Measurements from ENCODE around the gene PXMP4.

Gene PXMP4

DNA sequence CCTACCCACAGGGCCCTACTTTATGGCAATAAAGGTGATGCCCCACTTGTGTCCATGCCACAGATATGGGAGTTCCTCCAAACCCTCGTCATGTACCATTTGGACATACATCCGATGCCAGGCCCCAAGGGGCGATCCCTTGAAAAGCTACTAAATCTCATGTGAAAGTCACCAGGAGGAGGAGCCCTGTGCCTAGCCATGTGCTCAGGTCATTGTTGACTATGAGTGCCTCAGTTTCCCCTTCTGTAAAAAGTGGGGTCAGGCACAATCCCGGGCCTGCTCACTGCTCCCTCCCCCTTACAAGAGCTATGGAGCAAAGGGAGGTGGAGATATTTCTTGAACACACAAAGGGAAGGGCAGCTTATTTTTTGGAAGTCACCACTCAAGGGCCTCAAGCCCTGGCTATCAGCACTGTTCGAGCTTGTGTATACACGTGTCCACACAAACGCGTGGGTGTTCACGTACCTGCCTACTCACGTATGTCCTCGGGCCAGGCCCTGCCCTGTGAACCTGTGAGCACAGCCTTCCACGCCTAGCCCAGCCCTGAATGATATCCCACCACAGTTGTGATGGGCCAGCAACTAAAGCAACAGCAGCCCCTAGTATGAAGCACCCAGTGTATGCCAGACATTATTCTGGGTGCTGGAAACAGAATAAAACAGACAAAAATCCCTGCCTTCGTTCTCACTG lies 51.5 kb downstream of the PXMP4 start:
- no peak for DNase-seq (ENCODE audit: low spot score)

DNA sequence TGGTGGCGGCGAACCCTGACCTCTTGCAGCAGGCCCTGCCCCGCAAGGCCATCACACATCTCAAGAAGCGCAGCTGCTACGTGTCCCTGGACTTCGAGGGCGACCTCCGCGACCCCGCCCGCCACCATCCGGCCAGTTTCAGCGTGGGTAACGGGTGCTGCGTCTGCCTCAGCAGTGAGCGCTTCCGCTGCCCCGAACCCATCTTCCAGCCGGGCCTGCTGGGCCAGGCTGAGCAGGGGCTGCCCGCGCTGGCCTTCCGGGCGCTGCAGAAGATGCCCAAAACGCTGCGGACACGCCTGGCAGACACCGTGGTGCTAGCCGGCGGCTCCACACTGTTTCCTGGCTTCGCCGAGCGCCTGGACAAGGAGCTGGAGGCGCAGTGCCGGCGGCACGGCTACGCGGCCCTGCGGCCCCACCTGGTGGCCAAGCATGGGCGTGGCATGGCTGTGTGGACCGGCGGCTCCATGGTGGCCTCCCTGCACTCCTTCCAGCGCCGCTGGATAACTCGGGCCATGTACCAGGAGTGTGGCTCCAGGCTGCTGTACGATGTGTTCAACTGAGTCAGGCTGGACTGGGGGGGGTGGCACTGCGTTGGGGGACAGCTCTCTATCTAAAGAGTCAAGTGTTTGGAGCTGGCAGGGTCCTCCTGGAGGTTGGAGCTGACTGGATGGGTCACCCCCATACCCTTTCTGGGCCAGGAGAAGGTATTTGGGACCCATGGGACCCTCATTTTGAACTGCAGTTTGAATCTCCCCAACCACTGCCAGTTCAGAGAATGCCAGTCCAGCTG lies 52.2 kb downstream of the PXMP4 start:
- DNase-seq (ENCODE audit: low spot score): no peak

- DNase-seq (ENCODE audit: low spot score): no peak
Observed at GRCh38 chr20:33667245-33667675, 52.9 kb downstream of the PXMP4 start.

DNA sequence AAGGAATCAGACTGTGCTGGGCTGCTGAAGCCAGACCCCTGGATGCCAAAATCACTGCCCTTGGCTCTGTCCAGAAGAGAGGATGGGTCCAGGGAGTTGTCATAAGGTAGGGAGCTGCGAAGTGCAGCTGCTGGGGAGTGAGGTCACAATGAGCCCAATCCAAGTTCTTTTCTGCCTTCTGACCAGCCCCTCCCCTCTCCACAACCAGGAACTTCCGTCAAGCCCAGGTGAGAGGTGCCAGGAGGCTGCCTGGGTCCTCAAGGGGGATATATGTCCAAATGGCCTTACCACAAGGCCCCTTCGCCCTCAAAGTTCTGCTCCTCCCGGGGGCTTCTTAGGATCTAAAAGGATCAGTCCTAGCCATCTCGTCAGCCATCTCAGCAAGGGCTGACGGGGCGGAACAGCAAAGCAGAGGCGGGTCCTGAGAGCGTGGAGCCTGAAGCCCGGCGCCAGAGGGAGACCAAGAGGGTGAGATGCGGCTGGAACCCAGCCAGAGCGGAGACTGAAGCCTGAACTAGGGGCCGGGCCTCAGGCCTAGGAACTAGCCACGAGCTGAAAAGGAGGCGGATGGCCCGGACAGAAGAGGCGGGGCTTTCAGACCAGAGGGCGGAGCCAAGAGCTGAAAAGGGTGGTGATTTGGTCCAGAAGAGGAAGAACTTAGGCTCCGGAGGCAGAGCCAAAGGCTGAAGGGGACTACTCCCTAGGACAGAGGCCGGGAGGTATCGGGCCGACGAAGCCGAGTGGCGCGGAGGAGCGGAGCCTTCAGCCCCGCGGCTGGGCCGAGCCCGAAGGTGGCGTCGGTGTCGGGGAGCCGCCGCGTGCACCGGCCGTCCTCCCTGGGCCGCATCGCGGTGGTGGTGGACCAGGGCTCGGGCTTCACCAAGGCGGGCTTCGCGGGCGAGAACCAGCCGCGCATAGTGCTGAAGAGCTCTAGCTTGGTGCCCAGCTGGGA lies 53.5 kb downstream of the PXMP4 start, which contains the start of gene ACTL10:
ACTL10 (plus strand) TSS at position 651 of the 952 bp plus-strand sequence. CDS start 555 bp downstream, outside the sequence.
- DNase-seq (ENCODE audit: low spot score): no peak

GRCh38 chr20:33664762-33665144 lies 55.4 kb downstream of the PXMP4 start:
- no peak for DNase-seq (ENCODE audit: low spot score)

- no peak for DNase-seq (ENCODE audit: low spot score)
Observed at GRCh38 chr20:33664085-33664761, 55.9 kb downstream of the PXMP4 start.

GRCh38 chr20:33663161-33664084 lies 56.7 kb downstream of the PXMP4 start:
- peak; percentile 81 for DNase-seq (ENCODE audit: low spot score)

DNA sequence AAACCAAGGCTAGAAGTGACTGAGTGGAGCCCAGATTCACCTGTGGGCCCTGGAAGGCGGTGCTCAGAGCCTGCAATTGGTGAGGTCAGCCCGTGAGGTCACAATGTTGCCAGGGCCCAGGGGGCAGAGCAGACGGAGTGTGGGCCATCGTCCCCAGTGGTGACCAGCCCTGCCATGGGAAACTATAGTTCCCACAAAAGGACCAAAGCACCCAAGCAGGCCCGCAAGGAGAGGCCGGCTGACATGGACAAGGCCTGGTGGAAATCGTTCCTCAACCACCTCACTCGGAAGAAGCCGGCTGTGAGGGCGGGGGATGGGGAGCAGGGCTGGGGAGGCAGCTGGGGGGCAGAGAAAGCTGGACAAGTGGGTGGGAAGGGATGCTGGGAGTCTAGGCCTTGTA lies 57.9 kb downstream of the PXMP4 start, which contains the start of gene C20orf144:
C20orf144 (plus strand) TSS at position 156 of the 400 bp plus-strand sequence; CDS start at position 175, 19 bp downstream.
- no peak for DNase-seq (ENCODE audit: low spot score)

- DNase-seq (ENCODE audit: low spot score): no peak
Observed at GRCh38 chr20:33660685-33661058, 59.4 kb downstream of the PXMP4 start.

- DNase-seq (ENCODE audit: low spot score): no peak
Observed at GRCh38 chr20:33660035-33660684, 60.0 kb downstream of the PXMP4 start.

DNA sequence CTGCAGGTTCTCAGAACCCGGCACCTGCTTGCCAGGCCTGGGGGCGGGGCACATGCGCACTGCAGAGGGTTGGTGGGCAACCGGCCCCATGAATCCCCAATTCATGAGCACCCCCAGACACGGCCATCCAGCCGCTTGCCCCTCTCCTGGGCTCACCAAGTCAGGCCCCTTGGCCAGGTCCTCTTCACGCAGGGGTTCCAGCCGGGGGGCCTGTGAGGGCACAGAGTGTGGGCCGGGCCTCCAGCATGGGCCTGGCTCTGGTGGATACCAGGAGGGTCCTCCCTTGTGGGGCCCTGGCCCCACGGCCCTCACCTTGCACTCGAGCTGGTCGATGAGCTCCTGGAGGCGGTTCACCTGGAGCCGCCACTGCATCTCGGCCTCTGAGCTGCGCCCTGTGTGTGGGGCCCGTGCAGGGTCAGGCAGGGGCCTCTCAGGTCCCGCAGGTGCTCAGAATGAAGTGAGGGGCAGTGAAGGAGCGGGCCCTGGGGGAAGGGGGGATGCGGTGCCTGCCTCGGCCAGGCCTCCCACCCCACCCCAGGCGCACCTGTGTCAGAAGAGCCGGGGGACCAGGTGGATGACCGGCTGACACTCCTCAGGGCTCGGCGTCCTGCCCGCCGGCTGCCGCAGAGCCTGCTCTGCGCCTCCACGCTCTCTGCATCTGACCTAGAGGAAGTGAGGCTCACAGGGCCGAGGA lies 60.6 kb downstream of the PXMP4 start:
- no peak for DNase-seq (ENCODE audit: low spot score)

- DNase-seq (ENCODE audit: low spot score): no peak
Observed at GRCh38 chr20:33658929-33659328, 61.2 kb downstream of the PXMP4 start.

DNA sequence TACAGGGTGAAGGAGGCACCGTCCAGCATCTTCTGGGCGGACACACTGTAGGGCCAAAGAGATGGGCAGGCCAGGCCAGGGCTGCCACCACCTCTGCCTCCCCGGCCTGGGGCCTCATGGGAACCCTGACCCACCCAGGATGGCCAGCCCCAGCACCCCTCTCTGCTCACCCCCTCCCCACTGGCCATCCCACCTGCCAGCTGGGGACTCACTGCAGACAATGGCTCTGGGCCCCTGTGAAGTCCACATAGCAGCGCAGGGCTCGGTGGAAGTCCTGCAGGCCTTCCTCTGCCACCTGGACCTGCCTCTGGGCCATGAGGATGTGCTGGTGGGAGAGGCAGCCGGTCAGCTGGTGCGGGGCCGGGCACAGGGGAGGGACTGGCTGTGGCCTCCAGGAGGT lies 61.6 kb downstream of the PXMP4 start:
- DNase-seq (ENCODE audit: low spot score): no peak

DNA sequence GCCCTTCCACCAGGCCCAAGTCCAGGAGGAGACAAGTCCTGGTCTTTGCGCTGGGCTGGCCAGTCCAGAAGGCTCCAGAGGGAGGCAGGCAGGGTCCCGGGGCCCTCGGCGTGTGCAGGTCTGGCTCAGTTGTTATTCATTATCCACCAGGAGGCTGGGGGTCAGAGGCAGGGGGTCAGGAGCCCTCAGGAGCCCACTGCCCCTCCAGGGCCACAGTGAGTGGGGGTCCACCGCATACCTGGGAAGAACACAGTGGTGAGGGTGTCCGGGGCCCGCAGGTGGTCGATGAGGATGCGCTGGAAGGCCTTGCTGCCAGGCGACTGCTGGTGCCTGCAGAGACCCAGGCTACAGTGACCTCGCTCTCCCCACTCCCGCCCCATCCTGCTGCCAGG lies 62.4 kb downstream of the PXMP4 start:
- DNase-seq (ENCODE audit: low spot score): no peak

DNA sequence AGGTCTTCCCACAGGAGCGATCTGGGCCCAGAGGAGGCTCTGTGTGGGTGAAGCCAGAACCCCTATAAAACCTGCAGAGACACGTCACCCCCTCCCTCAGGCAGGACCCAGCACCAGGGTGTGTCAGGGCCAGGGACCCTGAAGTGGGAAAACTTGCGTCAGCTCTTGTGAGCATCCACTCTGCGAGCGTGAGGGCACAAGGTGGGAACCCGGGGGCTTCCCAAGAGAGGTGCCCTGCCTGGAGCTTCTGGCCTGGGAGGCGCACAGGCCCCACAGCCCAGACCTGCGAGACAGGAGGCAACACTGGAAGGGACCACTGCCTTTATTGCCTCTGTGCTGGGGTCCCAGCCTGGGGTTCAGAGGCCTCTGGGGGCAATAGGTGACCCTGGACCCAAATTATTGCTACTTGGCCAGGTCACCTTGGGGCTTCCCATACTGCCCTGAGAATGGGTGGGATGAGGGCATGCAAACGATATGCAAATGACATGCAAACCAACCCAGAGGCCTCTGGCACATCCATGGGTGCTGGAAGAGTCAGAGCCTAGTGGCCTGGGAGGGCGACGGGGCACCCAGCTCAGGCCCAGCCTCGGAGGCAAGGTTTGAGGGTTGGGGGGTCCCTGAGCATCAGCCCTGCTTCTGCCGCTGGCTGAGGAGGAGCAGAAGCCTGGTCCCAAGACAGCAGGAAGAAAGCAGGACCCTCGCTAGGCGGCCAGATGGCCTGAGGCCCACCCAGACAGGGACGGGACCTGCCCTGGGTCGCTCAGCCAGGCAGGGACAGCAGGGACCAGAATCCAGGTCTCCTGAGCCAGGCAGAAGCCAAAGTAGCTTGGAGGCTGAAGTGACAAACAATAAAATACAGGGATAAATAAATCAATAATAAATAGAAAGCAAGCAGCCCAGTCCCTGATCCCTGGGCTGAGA lies 63.1 kb downstream of the PXMP4 start:
- DNase-seq (ENCODE audit: low spot score): no peak

DNA sequence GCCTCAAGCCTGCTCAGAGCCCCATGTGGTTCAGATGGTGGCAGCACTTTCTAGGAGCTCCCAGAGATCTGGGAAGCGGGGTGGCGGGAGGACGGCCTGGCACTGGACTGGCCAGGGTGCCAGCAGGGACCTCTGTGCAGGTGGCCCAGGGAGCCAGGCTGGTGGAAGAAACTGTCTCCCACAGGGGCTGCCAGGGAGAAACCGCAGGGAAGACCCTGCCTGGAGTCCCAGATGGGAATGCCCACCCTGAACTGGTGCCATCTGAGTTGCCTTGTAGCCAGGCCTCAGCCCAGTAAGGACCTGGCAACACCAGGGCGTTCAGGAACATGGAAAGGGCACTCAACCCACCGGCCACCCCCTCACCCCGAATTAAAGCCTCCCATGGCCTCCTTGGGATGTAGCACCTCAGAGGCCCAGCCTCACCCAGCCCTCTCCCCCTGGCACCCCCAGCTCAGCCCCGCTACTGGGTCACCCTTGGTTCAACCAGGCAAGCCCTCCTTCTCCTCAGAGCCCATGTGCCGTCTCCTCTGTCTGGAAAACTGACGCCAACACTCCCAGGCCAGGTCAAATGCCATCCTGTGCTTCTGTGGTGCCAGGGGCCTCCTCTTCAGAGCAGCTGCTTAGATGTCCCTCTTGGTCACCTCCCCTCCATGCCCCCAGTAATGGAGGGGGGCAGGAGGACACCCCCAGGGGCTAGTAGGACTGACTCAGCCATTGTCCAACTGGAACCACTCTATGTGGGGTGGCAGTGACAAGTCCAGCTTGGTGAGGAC lies 63.9 kb downstream of the PXMP4 start:
- no peak for DNase-seq (ENCODE audit: low spot score)

DNA sequence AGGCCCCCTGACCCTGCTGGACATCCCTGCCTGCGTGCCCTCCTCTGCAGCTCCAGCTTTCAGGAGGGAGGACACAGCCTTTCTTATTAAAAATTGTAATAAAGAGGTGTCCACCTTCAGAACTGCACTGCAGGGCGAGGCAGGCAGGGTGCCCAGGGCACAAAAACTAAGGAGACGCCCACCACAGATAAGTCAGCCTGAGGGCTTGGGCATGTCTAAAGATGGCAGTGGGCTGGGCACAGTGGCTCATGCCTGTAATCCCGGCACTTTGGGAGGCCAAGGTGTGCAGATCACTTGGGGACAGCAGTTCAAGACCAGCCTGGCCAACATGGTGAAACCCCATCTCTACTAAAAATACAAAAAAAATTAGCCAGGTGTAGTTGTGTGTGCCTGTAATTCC lies 64.9 kb downstream of the PXMP4 start:
- no peak for DNase-seq (ENCODE audit: low spot score)

All from LoVo (cell line).